Subcutaneous adipose tissue (tissue), 4 donors: ENCODE measurements around the gene TRIM24. TPM values are rescaled to one million over a fixed set of nuclear protein-coding genes. Genes with fewer than 3 reads are reported as not detected.

Experiments
- CTCF ChIP-seq: fragments of 450-650 bp; IDR thresholded peaks from one replicate; pipeline ENCODE4 v1.5.1; 2016; ENCODE audit warnings: low read depth, mild to moderate bottlenecking, control low read depth, antibody characterized with exemption, moderate library complexity
- total RNA-seq, 4 donors: library from RNA; depleted of rRNA; stranded (reverse); fragments of >200 nt; gene quantifications; one replicate each; pipeline ENCODE4 v1.1.0, GENCODE V29; 2016

The TRIM24 gene
- total RNA-seq, 4 donors from 2014 or later: 11.7 to 18.8 (median 15.7) TPM

- no peak for TF ChIP-seq CTCF
Observed at GRCh38 chr7:138513344-138513871, 53.3 kb downstream of the TRIM24 start.

DNA sequence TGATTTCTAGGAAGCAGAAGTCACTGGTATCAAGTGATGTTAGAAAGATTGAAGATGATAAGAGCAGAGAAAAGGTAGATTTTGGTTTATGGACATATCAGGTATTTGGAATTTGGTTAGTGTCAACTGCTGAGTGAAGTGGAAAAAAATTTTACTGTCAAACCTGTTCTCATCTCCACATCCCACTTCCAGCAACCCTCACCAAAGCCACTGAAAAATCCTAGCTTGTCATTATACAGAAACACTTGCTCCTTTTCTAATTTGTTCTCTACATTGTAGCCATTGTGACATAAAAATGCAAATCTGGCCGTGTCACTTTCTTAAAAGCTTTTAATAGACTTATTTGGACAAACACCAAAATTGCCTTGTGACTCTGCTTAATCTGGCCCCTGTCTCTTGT is 54.0 kb downstream of the TRIM24 start:
- TF ChIP-seq CTCF: no peak

DNA sequence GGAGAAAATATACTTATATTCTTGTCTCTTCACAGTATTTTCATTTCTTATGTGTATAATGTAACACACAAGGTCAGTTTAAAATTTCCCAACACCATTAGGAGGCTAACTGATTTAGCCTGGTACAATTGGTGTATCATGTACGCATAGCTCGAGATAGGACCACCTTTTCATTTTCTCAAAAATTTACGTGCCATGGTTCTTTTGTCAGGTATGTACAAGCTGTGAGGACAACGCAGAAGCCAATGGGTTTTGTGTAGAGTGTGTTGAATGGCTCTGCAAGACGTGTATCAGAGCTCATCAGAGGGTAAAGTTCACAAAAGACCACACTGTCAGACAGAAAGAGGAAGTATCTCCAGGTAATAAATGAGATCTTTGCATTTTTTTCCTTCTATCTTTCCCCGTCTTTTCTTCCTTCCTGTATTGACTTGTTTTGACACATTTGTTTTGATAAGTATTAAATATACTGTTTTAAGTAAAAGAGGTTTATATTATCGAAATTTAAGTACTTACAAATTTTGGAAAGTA is 55.0 kb downstream of the TRIM24 start:
- no peak for TF ChIP-seq CTCF

GRCh38 chr7:138519061-138519798 is 59.2 kb downstream of the TRIM24 start:
- no peak for TF ChIP-seq CTCF

- no peak for TF ChIP-seq CTCF
Observed at GRCh38 chr7:138520742-138521141, 60.7 kb downstream of the TRIM24 start.

GRCh38 chr7:138521837-138522461 is 61.9 kb downstream of the TRIM24 start:
- TF ChIP-seq CTCF: no peak

- TF ChIP-seq CTCF: no peak
Observed at GRCh38 chr7:138524259-138524658, 64.2 kb downstream of the TRIM24 start.
